Uterus (tissue), 4 donors: Measurements from ENCODE around the gene ITGAL. TPM values are rescaled to one million over a fixed set of nuclear protein-coding genes. Genes with fewer than 3 reads are reported as not detected.
A peak's percentile ranks its signal among the peaks of the same experiment; 100 is the strongest.

Source experiments
- DNase-seq, 2 donors: peaks; one replicate each; pipeline ENCODE4 v3.0.0-alpha.2; 2019 to 2020
- H3K27ac ChIP-seq, 2 donors: fragments of 200-600 bp; sonication (generic); 1 replicate in 1 of 2; 2 replicates in 1 of 2; pipeline ENCODE4 v1.5.1; 2016 to 2018
- H3K27me3 ChIP-seq, 2 donors: fragments of 200-600 bp; sonication (generic); one replicate each; pipeline ENCODE4 v1.5.1; 2018 to 2019; ENCODE audit warnings: control low read depth in 1 of 2
- H3K36me3 ChIP-seq, 2 donors: fragments of 200-600 bp; sonication (generic); one replicate each; pipeline ENCODE4 v1.5.1; 2019; ENCODE audit warnings: control low read depth in 1 of 2
- H3K4me1 ChIP-seq, 2 donors: fragments of 200-600 bp; sonication (generic); one replicate each; pipeline ENCODE4 v1.5.1; 2018 to 2019; ENCODE audit warnings: control low read depth in 1 of 2
- H3K4me3 ChIP-seq, 2 donors: fragments of 200-600 bp; sonication (generic); 1 replicate in 1 of 2; 2 replicates in 1 of 2; pipeline ENCODE4 v1.5.1; 2018 to 2019; ENCODE audit warnings: mild to moderate bottlenecking in 1 of 2
- H3K9me3 ChIP-seq, 2 donors: fragments of 200-600 bp; sonication (generic); one replicate each; pipeline ENCODE4 v1.5.1; 2019; ENCODE audit warnings: control low read depth in 1 of 2
- POLR2A ChIP-seq, 2 donors: fragments of 450-650 bp; IDR thresholded peaks; one replicate each; pipeline ENCODE4 v1.6.1; 2016; ENCODE audit warnings: antibody characterized with exemption in 2 of 2, mild to moderate bottlenecking in 1 of 2, moderate library complexity in 1 of 2
- intact Hi-C: fragments of 100-400 bp; cut with DNase I; formaldehyde crosslinking; loops from one replicate; pipeline ENCODE4 v1.15.1; 2023; ENCODE audit warnings: low total_unique reads
- total RNA-seq, 4 donors: library from RNA; depleted of rRNA in 3 of 4; stranded (reverse); fragments of >200 nt in 3 of 4; gene quantifications; one replicate each; pipeline versions ENCODE4 v1.1.0 to v1.2.4, GENCODE V29; 2014 to 2023
- TF ChIP-seq, protein P1 (sequence below), 4 experiments: fragments of 200-600 bp in 2 of 4; fragments of 450-650 bp in 2 of 4; sonication (generic) in 2 of 4; IDR thresholded peaks; one replicate each; pipeline ENCODE4 v1.5.1; 2016 to 2019; ENCODE audit warnings: antibody characterized with exemption in 4 of 4, mild to moderate bottlenecking in 2 of 4, moderate library complexity in 1 of 4
- donor health status: DM: yes; HTN: yes; CAD: no.

The ITGAL gene
- total RNA-seq, 4 donors from 2014 or later: 3.6 to 5.6 (median 4.7) TPM; not detected in 1

DNA sequence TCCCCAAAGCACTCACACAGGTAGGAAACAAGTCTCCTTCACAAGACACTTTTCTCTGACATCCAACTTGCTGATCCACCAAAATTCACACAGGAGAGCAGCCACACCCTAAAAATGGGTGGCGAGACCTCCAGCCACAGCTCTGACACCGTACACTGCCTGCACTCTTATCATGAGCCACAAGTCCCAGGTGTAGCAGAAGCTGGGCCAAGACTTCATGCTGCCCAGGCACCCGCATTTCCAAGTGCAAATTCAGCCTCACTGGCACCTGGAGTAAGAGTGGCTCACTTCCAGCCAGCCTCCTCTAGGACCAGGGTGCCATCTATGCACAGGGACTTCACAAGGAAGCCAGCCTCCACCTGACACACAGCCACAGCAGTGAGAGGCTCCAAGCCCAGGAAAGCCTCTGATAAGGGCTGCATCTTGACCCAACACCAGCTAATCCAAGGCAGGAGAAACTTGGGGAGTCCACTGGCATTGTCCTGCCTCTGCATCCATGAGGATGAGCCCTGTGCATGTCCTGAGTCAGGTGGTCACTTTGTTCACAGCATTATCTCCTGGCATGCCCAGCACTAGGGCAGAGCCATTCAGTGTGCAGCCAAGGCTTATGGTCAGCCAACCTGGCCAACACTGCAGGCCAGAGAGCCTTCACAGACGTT lies 56.4 kb downstream of the ITGAL start:
- DNase-seq: no peak
- Histone ChIP-seq H3K27me3 (no peaks in the 10 kb centered on the region), H3K4me1 (peaks cover 0 to 6% of the 10 kb centered on the region in 2 donors), H3K36me3 (no peaks in the 10 kb centered on the region), H3K27ac (peak overlapping the region in 1 of 2 donors; percentile 17), H3K9me3 (no peaks in the 10 kb centered on the region), H3K4me3 (no peak overlapping the region)
- intact Hi-C loops: no loop called here
- TF ChIP-seq POLR2A (IDR thresholded peaks at IDR 0.05): no peak
- TF ChIP-seq, protein P1, sequence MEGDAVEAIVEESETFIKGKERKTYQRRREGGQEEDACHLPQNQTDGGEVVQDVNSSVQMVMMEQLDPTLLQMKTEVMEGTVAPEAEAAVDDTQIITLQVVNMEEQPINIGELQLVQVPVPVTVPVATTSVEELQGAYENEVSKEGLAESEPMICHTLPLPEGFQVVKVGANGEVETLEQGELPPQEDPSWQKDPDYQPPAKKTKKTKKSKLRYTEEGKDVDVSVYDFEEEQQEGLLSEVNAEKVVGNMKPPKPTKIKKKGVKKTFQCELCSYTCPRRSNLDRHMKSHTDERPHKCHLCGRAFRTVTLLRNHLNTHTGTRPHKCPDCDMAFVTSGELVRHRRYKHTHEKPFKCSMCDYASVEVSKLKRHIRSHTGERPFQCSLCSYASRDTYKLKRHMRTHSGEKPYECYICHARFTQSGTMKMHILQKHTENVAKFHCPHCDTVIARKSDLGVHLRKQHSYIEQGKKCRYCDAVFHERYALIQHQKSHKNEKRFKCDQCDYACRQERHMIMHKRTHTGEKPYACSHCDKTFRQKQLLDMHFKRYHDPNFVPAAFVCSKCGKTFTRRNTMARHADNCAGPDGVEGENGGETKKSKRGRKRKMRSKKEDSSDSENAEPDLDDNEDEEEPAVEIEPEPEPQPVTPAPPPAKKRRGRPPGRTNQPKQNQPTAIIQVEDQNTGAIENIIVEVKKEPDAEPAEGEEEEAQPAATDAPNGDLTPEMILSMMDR (IDR thresholded peaks at IDR 0.05): no peak

DNA sequence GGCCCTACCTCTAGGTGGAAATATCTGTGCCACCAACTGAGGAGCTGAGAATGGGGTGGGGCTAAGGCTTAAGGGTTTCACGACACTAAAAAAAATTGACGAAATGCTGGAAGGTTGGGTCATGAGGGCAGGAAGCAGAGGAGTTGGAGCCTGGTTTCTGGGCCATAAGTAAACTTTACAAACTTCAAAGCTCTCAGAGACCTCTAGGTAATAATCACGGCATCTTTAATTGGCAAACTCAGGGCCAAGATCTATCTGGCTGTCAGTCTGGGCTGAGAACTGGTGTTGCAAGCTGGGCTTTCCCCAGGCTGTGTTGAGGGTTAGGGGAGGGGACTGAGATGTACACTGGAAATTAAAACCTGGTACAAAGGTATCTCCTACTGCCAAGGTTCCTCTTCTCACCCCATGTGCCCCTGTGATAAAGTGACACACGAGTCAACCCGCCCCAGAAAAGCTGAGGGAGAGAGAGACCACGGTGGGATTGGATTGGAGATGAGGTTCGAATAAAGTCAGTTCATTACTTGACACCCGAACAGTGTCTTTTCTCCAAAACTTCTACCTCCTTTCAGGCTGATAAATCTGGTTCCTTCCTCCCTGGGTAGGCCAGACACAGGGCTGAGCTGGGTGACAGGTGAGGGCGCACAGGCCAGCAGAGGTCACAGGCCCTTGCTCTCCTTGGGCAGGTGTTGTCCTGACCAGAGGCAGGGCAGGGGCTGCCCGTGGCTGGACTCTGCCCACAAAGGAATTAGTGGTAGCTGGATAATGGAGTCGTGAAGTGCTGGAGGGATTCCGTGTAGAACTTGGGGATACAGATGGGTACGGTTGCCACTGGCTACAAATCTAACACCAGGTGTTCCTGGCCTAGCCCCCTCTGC lies 57.9 kb downstream of the ITGAL start:
- intact Hi-C loops: no loop called here
- no peak for DNase-seq
- Histone ChIP-seq H3K36me3 (no peaks in the 10 kb centered on the region), H3K4me1 (peaks cover 0 to 6% of the 10 kb centered on the region in 2 donors), H3K9me3 (no peaks in the 10 kb centered on the region), H3K4me3 (no peak overlapping the region), H3K27me3 (no peaks in the 10 kb centered on the region), H3K27ac (no peak overlapping the region)
- no peak for TF ChIP-seq POLR2A (IDR thresholded peaks at IDR 0.05)
- TF ChIP-seq, protein P1 (IDR thresholded peaks at IDR 0.05): no peak

DNA sequence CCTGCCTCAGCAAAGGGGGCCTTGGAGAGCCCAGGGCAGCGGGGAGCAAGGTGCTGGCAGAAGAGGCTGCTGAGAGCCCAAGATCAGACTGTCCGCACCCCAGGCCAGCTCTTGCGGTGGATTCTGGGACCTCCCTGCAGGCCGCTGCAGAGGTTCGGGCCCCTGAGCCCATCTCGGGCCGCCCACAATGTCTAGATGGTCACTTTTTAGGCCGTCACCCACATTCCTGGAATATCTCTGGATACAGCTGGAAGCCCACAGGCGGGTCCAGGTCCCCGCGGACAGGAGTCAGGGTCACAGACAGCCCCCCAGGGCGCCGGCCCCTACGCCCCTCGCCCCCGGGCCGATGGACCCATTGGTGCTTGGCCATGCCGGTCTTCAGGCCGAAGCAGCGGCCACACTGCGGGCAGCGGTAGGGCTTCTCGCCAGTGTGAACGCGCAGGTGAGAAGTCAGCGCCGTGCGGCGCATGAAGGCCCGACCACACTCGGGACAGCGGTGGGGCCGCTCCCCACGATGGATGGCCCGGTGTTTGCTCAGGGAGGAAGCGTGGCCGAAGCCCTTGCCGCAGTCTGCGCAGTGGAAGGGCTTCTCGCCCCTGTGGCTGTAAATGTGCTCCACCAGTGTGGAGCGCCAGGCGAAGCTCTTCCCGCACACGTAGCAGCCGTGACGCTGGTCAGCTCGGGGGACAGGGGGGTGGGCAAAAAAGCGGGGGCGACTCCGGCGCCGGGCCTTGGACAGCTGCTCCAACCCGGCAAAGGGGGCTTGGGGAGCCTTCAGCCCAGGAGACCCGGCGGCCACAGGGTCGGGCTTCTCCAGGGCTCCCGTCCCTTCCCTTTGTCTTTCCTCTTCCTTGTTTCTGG lies 60.0 kb downstream of the ITGAL start:
- DNase-seq: no peak
- intact Hi-C loops: no loop called here
- Histone ChIP-seq H3K9me3 (no peaks in the 10 kb centered on the region), H3K27me3 (no peaks in the 10 kb centered on the region), H3K27ac (no peak overlapping the region), H3K4me1 (peaks cover 0 to 6% of the 10 kb centered on the region in 2 donors), H3K4me3 (no peak overlapping the region), H3K36me3 (no peaks in the 10 kb centered on the region)
- TF ChIP-seq POLR2A (IDR thresholded peaks at IDR 0.05): no peak
- TF ChIP-seq, protein P1 (IDR thresholded peaks at IDR 0.05): no peak

DNA sequence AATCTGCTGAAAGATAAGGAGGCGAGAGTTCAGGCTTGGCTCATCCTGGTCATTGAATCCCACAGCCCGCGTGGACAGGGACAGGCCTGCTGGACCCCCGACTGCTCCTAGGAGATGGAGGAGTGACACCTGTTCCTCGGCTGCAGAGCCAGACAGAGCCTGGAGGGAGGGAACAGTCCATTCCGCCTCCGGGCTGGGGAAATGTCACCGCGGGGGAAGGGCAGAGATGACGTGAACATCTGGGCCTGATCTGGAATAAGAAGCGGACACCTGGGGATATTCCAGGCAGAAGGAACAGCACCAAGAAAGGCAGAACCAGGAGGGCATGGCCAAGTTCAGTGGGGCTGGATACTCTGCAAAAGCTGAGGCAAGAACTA lies 60.6 kb downstream of the ITGAL start:
- H3K27ac ChIP-seq: peak overlapping the region in 1 of 2 donors; percentile 96
- no peaks in the 10 kb centered on the region for H3K36me3 ChIP-seq
- no peak for DNase-seq
- H3K9me3 ChIP-seq: no peaks in the 10 kb centered on the region
- H3K4me3 ChIP-seq: no peak overlapping the region
- intact Hi-C loops: no loop called here
- TF ChIP-seq, protein P1 (IDR thresholded peaks at IDR 0.05): no peak
- no peak for TF ChIP-seq POLR2A (IDR thresholded peaks at IDR 0.05)
- H3K27me3 ChIP-seq: no peaks in the 10 kb centered on the region
- H3K4me1 ChIP-seq: no peaks in the 10 kb centered on the region
